ENCODE measurements around the gene ID2.

The ID2 gene

DNA sequence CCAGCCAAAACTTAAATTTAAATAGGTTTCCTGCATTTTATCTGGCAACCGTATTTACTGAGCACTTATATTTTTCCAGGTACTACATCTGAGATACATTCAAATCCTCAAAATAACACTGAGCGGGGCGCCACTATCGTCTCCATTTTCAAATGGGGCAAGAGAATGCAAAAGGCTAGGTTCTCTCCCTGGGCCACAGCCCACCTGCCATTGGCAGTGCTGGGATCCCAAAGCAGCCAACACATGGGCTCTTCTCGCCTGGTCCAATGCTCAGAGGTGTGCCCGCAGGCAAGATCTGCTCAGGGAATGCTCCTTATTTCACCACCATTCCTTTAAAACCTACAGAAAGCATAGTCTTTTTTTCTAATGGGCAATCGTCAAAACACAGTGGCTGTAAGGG, 11.3 kb upstream of the ID2 start:
- no peak for DNase-seq

GRCh38 chr2:8671176-8671575, 10.7 kb upstream of the ID2 start:
- DNase-seq: peak; percentile 44

GRCh38 chr2:8671802-8672201, 10.1 kb upstream of the ID2 start:
- DNase-seq: no peak

DNA sequence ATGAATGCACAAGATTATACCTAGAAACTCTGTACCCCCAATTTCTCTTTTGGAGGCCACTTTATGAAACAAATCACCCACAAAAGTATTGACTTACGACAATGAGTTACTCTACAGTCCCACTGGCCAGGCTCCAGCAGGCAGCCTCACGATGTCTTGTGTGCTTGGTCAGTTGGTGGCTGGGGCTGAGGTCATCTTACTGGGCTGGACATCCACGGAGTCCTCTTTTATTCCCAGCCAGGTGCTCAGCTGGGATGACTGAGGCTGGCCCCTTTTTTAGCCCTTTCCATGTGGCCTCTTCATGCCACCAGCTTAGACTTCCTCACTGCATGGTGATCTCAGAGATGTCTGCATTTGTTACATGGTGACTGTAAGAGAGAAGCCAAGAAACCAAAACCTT, 8.9 kb upstream of the ID2 start:
- DNase-seq: no peak

- no peak for DNase-seq
These were observed 8.5 kb upstream of the ID2 start for GRCh38 chr2:8673381-8673780.

GRCh38 chr2:8674420-8675009, 7.3 kb upstream of the ID2 start:
- no peak for DNase-seq

DNA sequence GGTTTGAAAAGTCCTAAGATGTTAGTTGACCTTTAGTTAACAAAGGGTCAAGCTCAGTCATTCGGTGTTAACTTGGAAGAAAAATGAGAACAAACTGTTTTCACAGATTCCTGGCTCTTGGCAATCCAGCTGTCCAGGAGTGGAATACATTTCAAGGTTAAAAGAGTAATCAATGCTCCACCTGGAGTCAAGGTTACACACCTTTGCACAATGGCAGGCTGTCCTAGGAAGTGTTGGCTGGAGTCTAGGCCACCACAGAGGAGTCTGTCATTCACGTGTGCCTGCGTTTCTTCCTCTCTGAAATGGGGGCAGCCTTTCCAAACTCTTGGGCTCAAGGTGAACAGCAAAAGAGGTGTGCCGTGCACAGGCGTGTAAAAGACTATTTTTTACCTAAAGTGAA, 6.3 kb upstream of the ID2 start:
- no peak for DNase-seq

DNA sequence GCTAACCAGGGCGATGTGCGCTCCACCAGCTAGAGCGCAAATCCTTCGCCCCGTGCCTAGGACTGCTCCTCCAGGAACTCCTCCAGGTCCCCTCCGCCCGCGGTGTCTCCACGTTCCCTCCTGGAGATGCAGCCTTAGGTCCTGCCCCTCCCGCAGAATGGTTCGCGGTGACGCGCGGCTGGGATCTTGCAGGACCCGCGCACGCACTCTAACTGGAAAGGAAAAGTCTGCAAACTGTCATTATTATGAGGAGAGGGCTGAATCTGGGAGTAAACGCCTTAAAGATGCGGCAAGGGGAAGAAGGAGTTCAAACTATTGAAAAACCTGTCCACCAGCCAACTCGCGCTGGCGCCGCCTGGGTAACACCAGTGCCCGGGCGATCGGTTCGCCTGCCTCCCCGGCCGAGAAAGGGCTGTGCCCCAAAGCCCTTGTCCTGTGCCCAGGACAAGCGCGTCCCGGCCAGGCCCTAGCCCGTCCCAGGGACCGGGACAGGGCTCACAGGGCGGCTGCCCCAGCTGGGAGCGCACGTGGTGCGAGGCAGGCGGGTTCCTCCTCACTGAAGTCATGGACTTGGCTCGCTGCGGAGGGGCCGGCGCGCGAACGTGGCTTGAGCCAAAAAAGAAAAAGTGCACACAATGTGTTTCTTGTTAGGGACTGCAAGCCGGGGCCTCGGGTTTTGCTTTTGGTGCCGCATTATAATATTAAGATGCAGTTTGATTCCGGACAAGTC, 5.5 kb upstream of the ID2 start:
- no peak for DNase-seq

DNA sequence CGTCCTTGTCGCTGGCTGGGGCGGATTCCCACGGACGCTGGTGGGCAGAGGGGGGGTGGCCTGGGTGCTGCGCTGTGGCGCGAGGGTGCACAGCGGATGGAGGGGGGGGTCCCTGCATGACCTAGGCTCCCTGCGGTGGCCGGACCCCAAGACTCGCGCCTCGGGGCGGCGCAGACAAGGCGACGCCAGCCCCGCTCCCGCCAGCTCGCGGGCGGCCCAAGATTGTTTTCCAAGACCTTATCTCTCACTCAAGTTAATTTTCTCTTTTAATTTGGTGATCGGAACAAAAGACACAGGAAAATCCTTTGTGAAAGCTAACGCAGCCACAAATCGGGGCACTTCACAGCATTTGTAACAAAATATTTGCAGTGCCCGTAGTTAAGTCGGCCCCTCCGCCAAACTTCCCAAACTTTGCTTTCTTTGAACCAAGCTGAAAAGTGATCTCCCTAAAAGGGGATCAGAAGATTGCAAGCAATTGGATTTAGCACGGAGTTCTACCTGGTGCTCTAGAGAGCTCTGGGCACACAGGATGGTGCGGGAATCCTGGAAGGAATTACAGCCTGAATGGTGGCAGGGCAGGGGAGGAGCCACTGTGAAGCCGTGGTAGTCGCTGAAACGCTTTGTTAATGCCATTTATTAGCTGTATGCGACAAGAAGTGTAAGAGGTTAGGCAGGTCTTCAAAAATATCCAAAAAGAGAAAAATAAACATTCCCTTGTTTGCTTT, 4.8 kb upstream of the ID2 start:
- DNase-seq: no peak

DNA sequence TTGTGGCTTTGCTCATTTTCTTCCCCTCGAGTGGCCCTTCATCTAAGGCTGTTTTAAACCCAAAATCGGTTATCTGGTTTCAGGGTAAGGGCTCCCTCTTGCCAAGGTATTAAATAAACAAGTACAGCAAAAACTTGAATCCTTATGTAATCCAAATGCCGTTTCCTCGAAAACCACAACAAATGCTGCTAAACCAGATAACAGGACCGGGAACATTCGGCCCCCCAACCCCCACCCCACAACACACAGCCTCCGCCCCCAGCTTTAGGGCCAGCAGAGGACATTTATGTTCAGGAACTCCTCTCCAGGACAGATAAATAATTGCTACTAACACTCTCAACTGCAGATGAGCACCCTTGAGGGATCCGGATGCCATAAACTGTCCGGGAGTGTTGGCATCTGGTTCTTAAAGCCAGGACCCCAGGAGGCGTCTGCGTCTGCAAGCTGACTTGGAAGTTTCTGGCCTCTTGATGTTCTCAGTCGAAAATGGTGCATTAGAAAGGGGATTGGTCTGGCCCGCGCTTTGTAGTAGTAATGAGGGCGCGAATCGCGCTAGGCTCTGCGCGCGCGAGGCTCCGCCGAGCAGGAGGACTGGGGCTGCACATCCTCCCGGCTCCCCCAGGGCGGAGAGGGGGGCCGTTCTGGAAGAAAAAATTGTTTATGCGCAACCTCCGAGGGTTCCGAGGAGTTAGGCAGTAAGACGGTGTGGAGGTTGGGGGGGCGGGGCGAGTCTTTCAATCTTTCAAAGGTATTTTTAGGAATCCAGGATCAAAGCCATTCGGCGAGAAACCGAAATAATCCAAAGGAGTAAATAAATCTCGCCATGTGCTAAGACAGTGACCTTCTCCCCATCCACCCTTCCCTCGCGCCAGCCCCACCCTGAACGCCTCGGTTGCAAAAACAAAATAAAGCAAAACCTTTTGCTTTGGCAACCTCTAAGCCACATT, 3.9 kb upstream of the ID2 start:
- peak; percentile 73 for DNase-seq

- DNase-seq: peak; percentile 88
These were observed 2.9 kb upstream of the ID2 start for GRCh38 chr2:8678731-8679566.

DNA sequence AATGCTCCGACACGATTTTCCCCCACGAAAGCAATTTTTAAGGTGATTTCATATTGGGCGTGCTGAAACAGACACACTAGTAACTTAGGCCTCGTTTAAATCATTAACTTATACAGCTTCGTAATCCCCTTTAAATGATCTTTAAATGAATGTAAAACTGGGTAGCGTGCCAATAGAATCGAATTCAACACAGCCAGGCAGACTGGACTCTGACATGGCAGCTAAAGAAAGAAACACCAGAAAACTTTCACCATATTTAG, 2.4 kb upstream of the ID2 start:
- DNase-seq: no peak

DNA sequence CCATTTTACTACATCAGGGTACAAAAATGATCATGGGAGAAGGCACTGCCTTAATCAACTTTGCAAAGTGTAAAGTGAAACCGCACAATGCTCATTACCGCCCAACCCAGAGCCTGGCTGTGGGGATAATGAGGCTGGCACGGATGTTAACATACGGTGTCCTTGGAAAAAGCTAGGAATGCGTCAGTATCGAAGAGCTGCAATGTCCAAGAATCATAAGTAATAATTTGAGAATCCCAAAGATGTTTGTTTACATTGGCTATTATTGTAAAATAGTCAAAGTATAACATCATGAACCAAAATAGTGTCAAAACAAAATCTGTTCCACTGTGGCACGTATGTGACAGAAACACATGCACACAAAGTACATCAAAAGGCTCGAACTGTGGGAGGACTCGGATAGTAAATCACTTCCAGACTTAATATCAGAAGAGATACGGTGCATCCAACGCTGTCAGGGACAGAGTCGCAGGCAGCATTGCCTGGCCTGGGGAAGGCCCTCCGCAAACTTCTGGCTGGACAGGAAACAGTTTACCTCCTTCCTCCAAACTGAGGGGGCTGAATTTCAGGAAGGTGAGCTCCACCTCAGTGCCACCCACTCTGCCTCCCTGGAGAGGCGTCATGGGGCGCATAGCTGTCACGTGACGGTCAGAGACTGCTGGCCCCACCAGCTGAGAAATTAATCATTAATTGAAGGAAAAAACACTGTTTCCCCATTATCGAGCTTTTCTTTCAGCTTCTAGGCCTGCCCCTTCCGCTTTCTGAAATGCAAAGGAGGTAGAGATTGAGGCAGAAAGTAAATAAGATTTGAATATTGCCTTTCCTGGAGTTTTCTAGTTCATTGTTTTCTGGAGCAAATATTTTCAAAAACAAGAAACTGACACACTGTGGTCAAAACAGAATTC, 1.8 kb upstream of the ID2 start:
- DNase-seq: no peak

- DNase-seq: peak; percentile 88
These were observed 765 bp upstream of the ID2 start for GRCh38 chr2:8680822-8681760.

- peak; percentile 78 for DNase-seq
These were observed 1.1 kb downstream of the ID2 start for GRCh38 chr2:8682719-8683667.

GRCh38 chr2:8684540-8684877, 2.7 kb downstream of the ID2 start:
- DNase-seq: peak; percentile 81

DNA sequence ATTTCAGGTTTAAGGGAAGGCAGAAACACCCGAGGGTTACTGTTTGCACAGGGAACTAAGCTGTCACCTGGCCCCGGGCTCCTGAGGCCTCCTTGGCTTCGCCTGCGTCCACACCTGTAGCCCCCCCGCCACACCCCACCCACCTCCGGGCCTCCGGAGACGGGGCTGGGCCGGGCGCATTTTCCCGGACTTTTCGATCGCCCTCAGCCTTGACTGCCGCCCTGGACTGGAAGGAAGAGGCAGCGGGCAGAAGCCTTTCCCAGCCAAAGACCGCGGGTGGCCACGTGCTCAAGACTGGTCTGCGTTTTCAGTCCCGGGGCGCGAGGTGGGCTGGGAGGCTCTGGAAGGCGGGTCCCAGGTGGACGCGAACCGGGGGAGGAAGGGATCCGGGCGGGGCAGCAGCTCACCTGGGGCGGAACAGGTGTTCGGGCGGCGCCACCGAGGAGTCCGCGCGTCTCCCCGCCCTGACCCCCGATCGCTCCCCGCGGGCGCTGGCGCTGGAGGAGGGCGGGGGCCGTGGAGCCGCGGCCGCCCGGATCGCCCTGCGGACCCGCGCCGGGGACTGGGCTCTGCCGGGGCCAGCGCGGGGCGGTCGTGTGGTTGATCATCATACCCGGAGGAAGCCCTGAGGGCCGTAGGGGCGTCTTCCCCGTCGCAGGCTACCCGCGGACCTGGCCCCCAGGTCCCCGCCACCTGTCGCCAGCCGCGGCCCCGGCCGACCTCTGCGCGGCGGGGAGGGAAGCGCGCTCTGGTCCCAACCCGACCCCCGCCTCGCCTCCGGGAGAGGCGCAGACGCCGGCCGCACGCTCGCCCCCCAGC, 3.2 kb downstream of the ID2 start:
- peak; percentile 88 for DNase-seq

DNA sequence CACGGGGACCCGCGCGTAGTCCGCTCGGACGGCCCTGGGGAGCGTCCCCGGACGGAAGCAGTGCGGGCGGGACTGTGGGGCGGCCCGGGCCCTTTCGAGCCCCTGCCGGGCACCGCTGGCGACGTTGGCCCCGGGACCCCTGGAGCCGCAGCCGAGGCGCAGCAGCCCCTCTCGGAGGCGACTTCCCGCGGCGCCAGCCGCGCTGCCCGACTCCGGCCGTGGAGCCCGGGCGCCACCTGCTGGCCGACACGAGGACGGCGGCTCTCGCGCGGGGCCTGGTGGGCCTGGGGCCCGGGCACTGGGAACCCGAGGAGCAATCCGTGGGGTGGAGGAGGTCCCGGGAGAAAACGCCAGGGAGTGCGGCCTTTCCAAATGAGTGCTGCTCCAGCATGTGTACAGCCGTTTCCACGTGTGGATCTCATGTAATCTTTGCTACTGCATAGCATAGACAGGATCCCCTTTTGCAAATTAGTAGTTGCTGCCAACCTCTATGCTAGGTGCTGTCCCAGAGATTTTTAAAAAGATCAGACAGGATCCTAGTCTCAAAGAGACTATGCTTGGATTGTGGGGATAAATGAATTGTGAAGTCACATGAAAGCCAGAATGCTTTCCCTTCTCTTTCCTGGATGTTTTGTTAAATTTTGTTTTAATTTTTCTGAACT, 4.0 kb downstream of the ID2 start:
- DNase-seq: peak; percentile 98
